Activated CD8-positive, alpha-beta memory T cell treated with anti-CD3 and anti-CD28 coated beads, Interleukin-2, amount 50 U/mL, for 48 hours (primary cell): ENCODE measurements around the gene R3HCC1L.

Source experiments
- DNase-seq: peaks from one replicate; pipeline ENCODE4 v3.0.0-alpha.2; 2020

The R3HCC1L gene

GRCh38 chr10:98292971-98293370 is 158.5 kb downstream of the R3HCC1L start:
- no peak for DNase-seq

- DNase-seq = no peak
These were observed 159.3 kb downstream of the R3HCC1L start for GRCh38 chr10:98293550-98294269.

GRCh38 chr10:98294270-98294627 is 159.8 kb downstream of the R3HCC1L start:
- no peak for DNase-seq
